Measurements from ENCODE around the gene ZACN.

GRCh38 chr17:76065775-76066174 lies 13.2 kb upstream of the ZACN start:
- TF ChIP-seq EZH2phosphoT487 (IDR thresholded peaks at IDR 0.05; ENCODE audit: insufficient read depth, low read depth) = no peak
- TF ChIP-seq EZH2 (IDR thresholded peaks at IDR 0.05; ENCODE audit: insufficient read depth, poor library complexity, severe bottlenecking) = no peak

Measured in GM23248 (cell line).